GM18499 (cell line): ENCODE data around the gene RPUSD1.
"Not testable (repeated sequence)": the region's sequence is repeated elsewhere in the genome, so short reads cannot be mapped to it uniquely, and the experiment has no call there.

Experiments
- ATAC-seq: cut with Tn5 transposase; IDR thresholded peaks from one replicate; pipeline ENCODE4 v1.9.1; 2021; ENCODE audit warnings: moderate number of reproducible peaks; ENCODE audit not compliant: insufficient read depth, unreplicated experiment

Gene RPUSD1

GRCh38 chr16:785563-786535 lies 2.3 kb downstream of the RPUSD1 start:
- no peak for ATAC-seq

GRCh38 chr16:784431-784830 lies 3.8 kb downstream of the RPUSD1 start:
- ATAC-seq: no peak

GRCh38 chr16:783404-784161 lies 4.6 kb downstream of the RPUSD1 start:
- no peak for ATAC-seq

- ATAC-seq: no peak
Observed at GRCh38 chr16:782766-783403, 5.3 kb downstream of the RPUSD1 start.

GRCh38 chr16:782258-782657 lies 5.9 kb downstream of the RPUSD1 start:
- ATAC-seq: no peak

- no peak for ATAC-seq
Observed at GRCh38 chr16:781346-782010, 6.7 kb downstream of the RPUSD1 start.

GRCh38 chr16:780296-780695 lies 7.9 kb downstream of the RPUSD1 start:
- no peak for ATAC-seq

GRCh38 chr16:779561-779960 lies 8.6 kb downstream of the RPUSD1 start:
- no peak for ATAC-seq

GRCh38 chr16:778909-779527 lies 9.2 kb downstream of the RPUSD1 start:
- no peak for ATAC-seq

GRCh38 chr16:778447-778846 lies 9.7 kb downstream of the RPUSD1 start:
- no peak for ATAC-seq

GRCh38 chr16:777826-778225 lies 10.4 kb downstream of the RPUSD1 start:
- no peak for ATAC-seq

- no peak for ATAC-seq
Observed at GRCh38 chr16:776824-777223, 11.4 kb downstream of the RPUSD1 start.

GRCh38 chr16:776298-776697 lies 11.9 kb downstream of the RPUSD1 start:
- not testable (repeated sequence) for ATAC-seq

- no peak for ATAC-seq
Observed at GRCh38 chr16:775236-775796, 12.9 kb downstream of the RPUSD1 start.

GRCh38 chr16:774086-775001 lies 13.8 kb downstream of the RPUSD1 start:
- no peak for ATAC-seq

GRCh38 chr16:772959-773358 lies 15.2 kb downstream of the RPUSD1 start:
- no peak for ATAC-seq

- no peak for ATAC-seq
Observed at GRCh38 chr16:770411-770810, 17.8 kb downstream of the RPUSD1 start.

- no peak for ATAC-seq
Observed at GRCh38 chr16:769934-770333, 18.2 kb downstream of the RPUSD1 start.
